ENCODE measurements around the gene DLG3.
"Not testable (repeated sequence)": the region's sequence is repeated elsewhere in the genome, so short reads cannot be mapped to it uniquely, and the experiment has no call there.

The DLG3 gene

GRCh38 chrX:70477734-70478075 is 33.1 kb downstream of the DLG3 start:
- no peak for DNase-seq

- DNase-seq = no peak
These were observed 34.1 kb downstream of the DLG3 start for GRCh38 chrX:70478526-70479245.

- DNase-seq = peak; percentile 45
These were observed 34.7 kb downstream of the DLG3 start for GRCh38 chrX:70479247-70479921.

GRCh38 chrX:70479922-70480659 is 35.5 kb downstream of the DLG3 start:
- peak; percentile 44 for DNase-seq

- no peak for DNase-seq
These were observed 36.0 kb downstream of the DLG3 start for GRCh38 chrX:70480660-70481018.

- no peak for DNase-seq
These were observed 37.0 kb downstream of the DLG3 start for GRCh38 chrX:70481471-70482270.

GRCh38 chrX:70482300-70482699 is 37.7 kb downstream of the DLG3 start:
- DNase-seq = no peak

GRCh38 chrX:70485466-70485865 is 40.8 kb downstream of the DLG3 start:
- DNase-seq = peak; percentile 84

GRCh38 chrX:70488856-70489255 is 44.2 kb downstream of the DLG3 start:
- DNase-seq = no peak

- DNase-seq = peak; percentile 39
These were observed 49.8 kb downstream of the DLG3 start for GRCh38 chrX:70494441-70494840.

GRCh38 chrX:70496491-70496890 is 51.9 kb downstream of the DLG3 start:
- DNase-seq = no peak

GRCh38 chrX:70497026-70497425 is 52.4 kb downstream of the DLG3 start:
- no peak for DNase-seq

- no peak for DNase-seq
These were observed 53.5 kb downstream of the DLG3 start for GRCh38 chrX:70498129-70498528.

- no peak for DNase-seq
These were observed 56.2 kb downstream of the DLG3 start for GRCh38 chrX:70500826-70501225.

- DNase-seq = no peak
These were observed 60.3 kb downstream of the DLG3 start for GRCh38 chrX:70504772-70505450.

GRCh38 chrX:70505451-70505841 is 60.8 kb downstream of the DLG3 start:
- no peak for DNase-seq

- DNase-seq = peak; percentile 96
These were observed 63.8 kb downstream of the DLG3 start for GRCh38 chrX:70508296-70508911.

GRCh38 chrX:70509078-70509477 is 64.4 kb downstream of the DLG3 start:
- DNase-seq = peak; percentile 50

- not testable (repeated sequence) for DNase-seq
These were observed 70.6 kb downstream of the DLG3 start for GRCh38 chrX:70515270-70515669.

GRCh38 chrX:70515692-70516091 is 71.1 kb downstream of the DLG3 start:
- DNase-seq = not testable (repeated sequence)

GRCh38 chrX:70525733-70526132 is 81.1 kb downstream of the DLG3 start:
- DNase-seq = peak; percentile 92

- peak; percentile 47 for DNase-seq
These were observed 82.4 kb downstream of the DLG3 start for GRCh38 chrX:70527053-70527452.

Measured in DMS53 (cell line).